Stimulated activated CD4-positive, alpha-beta T cell treated with anti-CD3 and anti-CD28 coated beads, Interleukin-4, amount 100 ng/mL, for 24 hours (primary cell): ENCODE measurements around the gene OR2J2.
"Not testable (repeated sequence)": the region's sequence is repeated elsewhere in the genome, so short reads cannot be mapped to it uniquely, and the experiment has no call there.

ENCODE experiments used
- DNase-seq: peaks from one replicate; pipeline ENCODE4 v3.0.0-alpha.2; 2020

OR2J2 gene

DNA sequence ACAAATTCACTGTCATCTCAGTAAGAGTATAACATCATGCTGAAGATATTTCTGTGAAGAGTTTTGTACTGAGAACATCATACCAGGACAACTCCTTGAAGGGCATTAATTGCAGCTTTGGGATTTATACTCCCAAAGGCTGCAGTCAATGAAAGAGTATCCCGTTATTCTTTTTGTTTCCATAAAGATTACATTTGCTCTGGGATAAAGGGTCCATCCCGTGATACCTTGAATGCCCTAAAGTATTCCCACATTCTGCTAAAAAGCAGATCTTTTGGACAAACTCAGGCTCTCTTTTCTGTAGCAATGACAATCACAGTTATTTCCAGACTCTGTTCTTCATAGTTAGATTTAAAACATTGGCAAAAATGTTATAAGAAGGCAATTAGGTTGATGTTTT, at the start of gene OR2J2:
Gene OR2J2 (plus strand): TSS at position 301 of the 400 bp plus-strand sequence. CDS start 2,729 bp downstream, outside the sequence.
- not testable (repeated sequence) for DNase-seq

DNA sequence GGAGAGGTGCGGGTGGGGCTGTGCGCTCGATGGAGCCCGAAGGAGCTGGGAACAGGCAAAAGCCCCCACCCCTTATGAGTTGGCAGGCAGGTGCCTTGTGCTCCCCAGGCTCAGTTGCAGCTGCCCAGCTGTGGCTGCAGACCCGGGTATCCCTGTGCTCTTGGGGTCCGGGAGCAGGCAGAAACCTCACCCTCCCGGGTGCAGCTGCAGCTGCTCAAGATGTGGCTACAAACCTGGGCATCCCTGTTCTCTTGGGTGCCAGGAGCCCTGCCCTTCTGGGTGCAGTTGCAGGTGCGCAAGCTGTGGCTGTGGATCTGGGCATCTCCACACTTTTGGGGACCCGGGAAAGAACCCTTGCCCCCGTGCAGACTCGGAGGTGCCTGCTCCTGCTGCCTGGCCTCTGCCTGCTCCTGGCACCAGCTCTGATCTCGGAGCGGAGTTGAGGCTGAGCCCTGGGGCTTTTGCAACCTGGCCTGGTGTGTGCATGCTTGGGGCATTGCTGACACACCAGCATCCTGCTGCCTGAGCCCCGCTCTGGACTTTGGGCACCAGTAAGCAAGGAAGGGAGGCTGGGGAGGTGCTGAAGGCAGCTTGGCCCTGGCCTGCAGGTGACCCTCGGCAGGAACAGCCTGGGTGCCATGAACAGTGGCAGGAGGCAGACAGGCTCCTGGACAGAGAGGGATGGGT, 41.2 kb upstream of the OR2J2 start:
- DNase-seq: no peak

DNA sequence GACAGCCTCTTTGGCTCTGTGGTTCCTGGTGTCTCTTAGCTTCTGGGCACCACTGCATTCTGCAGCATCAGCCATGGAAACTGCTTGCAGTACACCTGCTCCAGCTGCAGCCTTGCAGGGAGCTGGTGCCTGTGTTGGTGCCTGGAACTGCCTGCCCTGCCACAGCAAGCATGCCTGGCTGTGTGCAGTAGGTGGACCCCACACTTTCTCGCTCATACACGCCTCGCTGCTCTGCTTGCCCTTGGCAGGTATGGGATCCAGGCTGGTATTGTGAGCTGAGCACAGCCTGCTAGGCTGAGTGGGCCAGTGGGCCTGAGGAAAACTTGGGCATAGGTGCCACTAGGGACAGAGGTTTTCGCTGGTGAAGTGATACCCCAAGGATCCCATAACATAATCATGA, 40.1 kb upstream of the OR2J2 start:
- DNase-seq: no peak

DNA sequence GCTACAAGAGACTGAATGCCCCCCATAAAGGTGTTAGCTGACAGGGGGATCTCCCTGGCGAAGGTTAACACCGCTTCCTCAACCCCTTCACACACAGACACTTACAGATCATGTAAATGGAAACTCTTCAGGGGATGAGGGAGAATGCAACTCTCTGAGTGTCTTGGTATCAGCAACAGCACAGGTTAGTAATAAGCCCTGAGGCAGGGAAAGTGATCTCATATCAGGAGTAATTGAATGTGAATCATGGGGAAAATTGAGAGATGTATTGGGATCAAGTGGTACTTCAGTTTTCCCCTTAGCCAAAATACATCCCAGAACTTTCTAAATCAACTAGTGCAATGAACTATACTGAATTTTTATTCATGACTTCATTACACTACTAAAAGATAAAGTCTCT, 39.0 kb upstream of the OR2J2 start:
- no peak for DNase-seq

DNA sequence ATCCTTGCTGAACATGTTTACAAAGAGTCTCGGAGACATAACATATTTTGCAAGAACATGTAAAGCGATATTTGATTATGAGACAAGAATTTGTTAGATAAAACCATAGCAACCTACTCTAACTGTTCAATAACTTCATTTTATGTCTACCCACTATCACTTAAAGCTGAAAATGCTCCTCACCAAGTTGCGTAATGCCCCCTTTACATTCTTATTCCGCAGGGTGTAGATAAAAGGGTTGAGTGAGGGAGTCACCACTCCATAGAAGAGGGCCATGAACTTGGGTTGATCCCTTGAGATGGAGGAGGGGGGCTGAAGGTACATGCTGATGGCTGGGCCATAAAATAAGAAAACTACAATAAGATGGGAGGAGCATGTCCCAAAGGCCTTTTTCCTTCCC, 33.0 kb upstream of the OR2J2 start:
- DNase-seq: no peak

DNA sequence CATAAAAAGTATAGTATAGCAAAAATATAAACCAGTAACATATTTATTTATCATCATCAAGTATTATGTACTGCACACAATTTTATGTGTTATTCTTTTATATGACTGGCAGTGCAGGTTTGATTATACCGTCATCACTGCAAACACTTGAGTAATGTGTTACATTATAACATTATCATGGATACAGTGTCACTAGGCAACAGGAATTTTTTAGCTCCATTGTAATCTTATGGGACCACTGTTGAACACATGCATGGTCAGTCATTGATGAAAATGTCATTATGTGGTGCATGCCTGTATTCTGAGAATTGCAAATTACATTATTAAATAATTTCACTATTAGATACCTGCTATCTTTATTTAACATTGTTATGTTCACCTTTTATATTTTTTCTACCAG, 29.1 kb upstream of the OR2J2 start:
- DNase-seq: no peak

DNA sequence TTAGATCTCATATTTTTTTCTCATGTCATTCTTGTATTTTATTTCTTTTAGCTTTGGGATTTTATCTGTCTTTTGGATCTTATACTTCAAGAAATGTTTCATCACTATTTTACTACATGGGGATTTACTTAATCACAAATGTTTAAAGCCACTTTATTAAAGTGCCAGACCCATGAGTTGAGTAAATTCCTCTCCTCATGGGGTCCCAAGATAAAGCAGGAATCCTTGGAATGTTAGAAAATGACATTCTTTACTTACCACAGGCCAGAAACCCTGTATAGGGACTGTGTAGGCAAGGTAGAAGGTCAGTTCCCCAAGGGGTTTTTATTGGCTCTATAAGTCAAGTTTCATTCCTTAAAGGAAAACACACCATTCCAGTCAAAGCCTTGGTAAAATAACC, 28.4 kb upstream of the OR2J2 start:
- no peak for DNase-seq

DNA sequence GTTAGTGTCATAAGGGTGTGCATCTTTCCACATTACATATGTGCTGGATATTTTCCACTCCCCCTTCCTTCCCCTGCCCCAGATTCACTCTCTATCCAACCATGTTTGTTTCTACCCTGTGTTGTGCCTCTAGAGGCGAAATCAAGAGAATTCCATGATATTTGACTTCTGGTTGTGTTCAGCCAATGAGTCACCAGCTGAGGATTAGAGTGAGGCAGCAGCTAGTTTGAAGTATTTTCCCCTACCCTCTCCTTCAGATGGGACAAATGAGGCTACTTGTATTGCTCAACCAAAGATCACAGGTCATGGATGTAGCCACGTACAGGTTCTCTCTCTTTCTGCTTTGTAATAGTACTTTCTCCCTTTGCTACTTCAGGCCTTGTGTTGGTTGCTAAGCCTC, 24.5 kb upstream of the OR2J2 start:
- DNase-seq: no peak

DNA sequence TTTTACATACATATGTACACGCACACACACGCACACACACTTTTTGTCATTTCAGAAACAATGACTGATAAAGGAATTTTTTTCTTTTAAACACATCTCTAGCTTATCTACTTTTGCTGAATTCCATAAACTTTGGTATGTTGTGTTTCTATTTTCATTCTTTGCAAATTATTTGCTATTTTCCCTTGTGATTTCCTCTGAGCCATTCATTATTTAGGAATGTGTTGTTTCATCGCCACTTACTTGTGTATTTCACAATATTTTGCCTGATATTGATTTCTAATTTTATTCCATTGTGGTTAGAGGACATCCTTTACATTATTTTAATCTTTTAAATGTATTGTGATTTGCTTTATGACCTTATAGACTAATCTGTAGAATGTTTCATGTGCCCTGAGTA, 23.6 kb upstream of the OR2J2 start:
- no peak for DNase-seq

DNA sequence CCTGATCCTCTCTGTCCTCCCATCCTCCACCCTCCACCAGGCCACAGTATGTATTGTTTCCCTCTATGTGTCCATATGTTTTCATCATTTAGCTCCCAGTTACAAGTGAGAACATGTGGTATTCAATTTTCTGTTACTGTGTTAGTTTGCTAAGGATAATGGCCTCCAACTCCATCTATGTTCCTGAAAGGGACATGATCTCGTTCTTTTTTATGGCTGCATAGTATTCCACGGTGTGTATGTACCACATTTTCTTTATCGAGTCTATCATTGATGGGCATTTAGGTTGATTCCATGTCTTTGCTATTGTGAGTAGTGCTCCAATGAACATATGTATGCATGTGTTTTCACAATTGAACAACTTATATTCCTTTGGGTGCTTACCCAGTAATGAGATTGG, 21.3 kb upstream of the OR2J2 start:
- not testable (repeated sequence) for DNase-seq

DNA sequence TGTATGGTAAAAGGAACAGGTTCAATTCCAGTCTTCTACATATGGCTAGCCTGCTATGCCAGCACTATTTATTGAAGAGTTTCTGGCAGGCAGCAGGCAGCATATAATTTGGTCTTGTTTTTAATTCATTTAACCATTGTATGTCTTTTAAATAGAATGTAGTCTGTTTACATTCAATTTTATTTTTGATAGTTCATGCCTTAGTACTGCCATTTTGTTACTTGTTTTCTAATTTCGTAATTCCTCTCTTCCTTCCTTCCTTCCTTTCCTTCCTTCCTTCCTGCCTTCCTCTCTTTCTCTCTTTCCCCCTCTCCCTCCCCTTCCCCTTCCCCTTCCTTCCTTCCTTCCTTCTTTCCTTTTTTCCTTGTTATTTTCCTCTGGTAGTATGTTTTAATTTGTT, 17.6 kb upstream of the OR2J2 start:
- DNase-seq: no peak

DNA sequence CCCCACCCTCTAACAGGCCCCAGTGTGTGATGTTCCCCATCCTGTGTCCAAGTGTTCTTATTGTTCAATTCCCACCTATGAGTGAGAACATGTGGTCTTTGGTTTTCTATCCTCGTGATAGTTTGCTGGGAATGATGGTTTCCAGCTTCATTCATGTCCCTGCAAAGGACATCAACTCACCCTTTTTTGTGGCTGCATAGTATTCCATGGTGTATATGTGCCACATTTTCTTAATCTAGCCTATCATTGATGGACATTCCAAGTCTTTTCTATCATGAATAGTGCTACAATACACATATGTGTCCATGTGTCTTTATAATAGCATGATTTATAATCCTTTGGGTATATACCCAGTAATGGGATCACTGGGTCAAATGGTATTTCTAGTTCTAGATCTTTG, 15.5 kb upstream of the OR2J2 start:
- DNase-seq: not testable (repeated sequence)

DNA sequence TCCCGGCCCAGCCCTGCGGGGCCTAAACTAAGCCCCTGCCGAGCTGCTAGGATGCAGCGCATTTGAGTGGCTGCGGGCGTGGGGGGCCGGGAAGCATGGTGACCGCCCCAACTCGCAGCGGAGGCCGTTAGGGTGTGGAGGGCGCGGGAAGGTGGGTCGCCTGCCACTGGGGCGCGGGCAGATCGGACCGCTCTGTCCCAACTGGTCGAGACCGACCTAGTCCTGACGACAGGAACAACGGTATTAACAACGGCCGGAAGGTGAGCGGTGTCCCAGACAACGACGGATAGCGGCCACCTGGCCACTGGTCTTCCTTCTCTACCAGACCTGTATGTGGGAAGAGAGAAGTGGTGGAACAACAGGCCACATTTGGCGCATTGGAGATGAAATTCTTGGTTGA, 10.8 kb upstream of the OR2J2 start:
- DNase-seq: not testable (repeated sequence)

DNA sequence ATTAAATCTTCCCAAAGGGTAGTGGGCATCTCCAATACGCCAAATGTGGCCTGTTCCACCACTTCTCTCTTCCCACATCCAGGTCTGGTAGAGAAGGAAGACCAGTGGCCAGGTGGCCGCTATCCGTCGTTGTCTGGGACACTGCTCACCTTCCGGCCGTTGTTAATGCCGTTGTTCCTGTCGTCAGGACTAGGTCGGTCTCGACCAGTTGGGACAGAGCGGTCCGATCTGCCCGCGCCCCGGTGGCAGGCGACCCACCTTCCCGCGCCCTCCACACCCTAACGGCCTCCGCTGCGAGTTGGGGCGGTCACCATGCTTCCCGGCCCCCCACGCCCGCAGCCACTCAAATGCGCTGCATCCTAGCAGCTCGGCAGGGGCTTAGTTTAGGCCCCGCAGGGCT, 5.1 kb upstream of the OR2J2 start:
- DNase-seq: not testable (repeated sequence)

DNA sequence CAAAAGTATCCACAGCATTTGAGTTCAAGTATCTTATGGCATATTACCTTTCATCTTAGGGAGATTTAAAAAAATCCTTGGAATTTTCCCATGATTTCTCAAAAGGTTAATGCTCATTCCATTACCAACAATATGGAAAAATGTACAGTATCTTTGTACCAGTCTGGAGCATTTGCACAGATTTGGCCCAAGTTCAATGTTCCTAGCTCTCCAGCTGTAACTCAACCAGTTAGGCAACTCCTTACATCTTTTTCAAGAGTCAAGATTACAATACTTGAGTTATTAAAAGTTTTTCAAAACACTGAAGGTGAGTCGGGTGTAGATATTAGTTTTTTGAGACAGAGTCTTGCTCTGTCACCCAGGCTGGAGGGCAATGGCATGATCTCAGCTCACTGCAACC, 1.0 kb downstream of the OR2J2 start:
- DNase-seq: no peak

DNA sequence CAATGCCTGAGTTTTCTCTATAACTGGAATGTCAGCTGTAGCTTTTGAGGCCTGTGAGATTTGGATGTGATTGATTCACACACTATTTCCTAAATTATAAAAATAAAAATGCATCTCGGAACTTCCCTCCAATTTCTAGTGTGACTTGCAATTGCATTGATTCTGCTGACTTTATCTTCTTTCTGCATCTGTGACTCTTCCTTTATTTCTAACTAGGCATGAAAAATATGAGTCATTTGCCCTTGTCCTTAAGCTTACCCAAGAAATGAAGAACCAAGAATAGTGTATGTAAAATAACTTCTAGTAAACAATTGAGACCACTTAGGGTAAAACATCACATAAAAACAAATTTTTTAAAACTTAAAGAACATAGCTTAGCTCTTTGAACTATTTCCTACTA, 12.9 kb downstream of the OR2J2 start:
- DNase-seq: no peak

DNA sequence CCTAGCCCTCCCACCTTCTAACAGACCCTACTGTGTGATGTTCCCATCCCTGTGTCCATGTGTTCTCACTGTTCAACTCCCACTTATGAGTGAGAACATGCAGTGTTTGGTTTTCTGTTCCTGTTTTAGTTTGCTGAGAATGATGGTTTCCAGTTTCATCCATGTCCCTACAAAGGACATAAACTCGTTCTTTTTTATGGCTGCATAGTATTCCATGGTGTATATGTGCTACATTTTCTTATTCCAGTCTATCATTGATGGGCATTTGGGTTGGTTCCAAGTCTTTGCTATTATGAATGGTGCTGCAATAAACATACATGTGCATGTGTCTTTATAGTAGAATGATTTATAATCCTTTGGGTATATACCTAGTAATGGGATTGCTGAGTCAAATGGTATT, 18.0 kb downstream of the OR2J2 start:
- DNase-seq: not testable (repeated sequence)

DNA sequence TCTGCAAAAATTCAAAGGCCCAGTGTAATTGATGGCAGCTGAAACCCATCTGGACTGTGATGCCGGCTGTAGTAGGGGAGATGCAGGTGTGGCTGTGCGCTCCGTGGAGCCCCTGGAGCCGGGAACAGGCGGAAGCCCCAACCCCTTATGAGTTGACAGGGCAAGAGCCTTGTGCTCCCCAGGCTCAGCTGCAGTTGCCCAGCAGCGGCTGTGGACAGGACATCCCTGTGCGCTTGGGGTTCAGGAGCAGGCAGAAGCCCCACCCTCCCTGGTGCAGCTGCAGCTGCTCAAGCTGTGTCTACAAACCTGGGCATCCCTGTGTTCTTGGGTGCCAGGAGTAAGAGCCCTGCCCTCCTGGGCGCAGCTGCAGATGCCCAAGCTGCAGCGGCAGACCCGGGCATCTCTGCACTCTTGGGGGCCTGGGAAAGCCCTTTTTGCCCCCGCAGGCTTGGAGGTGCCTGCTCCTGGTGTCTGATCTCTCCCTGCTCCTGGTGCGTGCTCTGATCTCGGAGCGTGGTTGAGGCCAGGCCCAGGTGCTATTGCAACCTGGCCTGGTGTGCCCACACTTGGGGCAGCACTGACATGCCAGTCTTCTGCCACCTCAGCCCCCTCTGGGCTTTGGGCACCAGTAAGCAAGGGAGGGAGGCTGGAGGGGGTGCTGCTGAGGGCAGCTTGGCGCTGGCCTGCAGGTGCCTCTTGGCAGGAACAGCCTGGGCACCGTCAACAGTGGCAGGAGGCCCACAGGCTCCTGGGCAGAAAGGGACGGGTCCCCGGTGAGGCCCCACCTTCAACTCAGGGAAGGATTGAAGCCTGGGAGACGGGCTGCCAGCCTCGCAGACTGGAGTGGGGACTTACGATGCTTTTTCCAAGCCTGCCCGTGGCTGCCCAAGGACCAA, 30.3 kb downstream of the OR2J2 start:
- no peak for DNase-seq

DNA sequence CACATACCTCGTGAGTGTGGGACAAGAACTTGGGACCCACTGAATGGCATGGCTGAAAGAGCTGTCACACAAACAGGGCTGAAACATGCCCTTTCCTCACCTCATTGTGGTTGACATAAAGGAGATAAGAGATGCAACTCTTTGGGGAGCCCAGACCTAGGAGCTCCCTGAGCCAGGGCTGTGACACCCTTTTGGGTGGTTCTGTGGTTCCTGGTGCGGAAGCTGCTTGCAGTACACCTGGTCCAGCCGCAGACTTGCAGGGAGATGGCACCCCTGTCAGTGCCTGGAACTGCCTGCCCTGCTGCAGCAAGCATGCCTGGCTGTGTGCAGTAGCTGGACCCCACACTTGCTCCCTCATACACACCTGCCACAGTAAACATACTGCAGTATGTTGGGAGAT, 31.3 kb downstream of the OR2J2 start:
- DNase-seq: no peak

DNA sequence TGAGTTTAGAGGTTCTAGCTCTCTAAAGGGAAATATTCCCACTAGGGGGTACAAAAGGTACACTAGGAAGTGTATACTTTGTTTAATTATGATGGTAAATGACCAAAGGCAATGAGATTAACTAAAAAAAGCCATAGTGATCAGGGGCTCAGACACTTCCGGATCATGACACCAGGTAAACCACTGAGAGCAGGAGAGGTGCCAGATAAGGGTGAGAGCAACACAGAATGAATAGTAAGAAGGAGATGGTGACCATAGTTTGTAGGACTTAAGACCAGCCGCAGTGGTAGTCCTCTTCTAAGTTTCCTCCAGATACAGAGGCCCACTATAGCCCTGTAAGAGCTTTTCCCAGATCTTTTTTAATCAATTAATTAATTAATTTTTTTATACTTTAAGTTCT, 40.8 kb downstream of the OR2J2 start:
- DNase-seq: no peak

DNA sequence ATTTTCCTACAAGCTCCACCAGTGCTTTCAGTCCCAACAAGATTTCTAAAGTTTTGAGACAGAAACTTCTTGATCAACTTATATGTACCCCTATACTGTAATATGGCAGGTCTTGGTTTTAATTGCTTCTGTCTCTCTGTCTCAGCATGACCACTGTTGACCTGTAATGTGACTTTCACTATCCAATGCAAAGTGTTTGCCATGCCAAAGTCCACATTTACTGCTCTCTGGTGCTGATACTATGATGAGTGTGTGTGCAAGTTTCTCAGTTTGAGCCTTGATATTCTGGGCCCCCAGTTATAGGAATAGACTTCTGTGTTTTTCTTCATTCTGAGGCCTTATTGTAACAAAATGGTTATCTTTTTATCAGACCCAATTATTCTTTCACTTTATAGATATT, 45.8 kb downstream of the OR2J2 start:
- no peak for DNase-seq

DNA sequence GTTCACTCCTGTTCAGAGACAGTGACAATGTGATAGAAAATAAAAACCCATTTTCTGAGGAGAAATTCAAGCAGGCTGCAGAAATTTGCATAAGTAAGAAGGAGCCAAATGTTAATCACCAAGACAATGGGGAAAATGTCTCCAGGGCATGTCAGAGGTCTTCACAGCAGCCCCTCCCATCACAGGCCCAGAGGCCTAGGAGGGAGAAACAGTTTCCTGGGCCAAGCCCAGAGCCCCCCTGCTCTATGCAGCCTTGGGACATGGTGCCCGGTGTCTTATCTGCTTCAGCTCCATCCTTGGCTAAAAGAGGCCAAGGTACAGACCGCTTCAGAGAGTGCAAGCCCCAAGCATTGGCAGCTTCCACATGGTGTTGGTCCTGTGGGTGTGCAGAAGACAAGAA, 46.5 kb downstream of the OR2J2 start:
- DNase-seq: not testable (repeated sequence)

DNA sequence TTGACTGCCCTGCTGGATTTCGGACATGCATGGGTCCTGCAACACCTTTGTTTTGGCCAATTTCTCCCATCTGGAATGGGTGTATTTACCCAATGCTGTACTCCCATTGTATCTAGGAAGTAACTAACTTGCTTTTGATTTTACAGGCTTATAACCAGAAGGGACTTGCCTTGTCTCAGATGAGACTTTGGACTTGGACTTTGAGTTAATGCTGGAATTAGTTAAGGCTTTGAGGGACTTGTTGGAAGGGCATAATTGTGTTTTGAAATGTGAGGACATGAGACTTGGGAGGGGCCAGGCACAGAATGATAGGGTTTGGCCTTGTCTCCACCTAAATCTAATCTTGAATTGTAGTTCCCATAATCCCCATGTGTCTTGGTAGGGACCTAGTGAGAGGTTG, 47.3 kb downstream of the OR2J2 start:
- DNase-seq: not testable (repeated sequence)
